Astrocyte (in vitro differentiated cells and primary cell): ENCODE measurements around the gene NANOGP8. TPM values are rescaled to one million over a fixed set of nuclear protein-coding genes. Genes with fewer than 3 reads are reported as not detected.

ENCODE experiments used
- DNase-seq: peaks from one replicate; pipeline ENCODE4 v3.0.0-alpha.2; 2010; ENCODE audit warnings: low read depth
- FAIRE-seq: peaks from 2 replicates; lab custom pipeline; 2011; peaks lifted over from hg19 to GRCh38; lab: Jason Lieb, UNC
- H2AFZ ChIP-seq: 2 replicates; pipeline ENCODE4 v1.6.0; 2012; ENCODE audit warnings: low read depth, low read length, inconsistent platforms
- H3K27ac ChIP-seq: 2 replicates; pipeline ENCODE4 v1.5.1; 2011; ENCODE audit warnings: low read depth, low read length, inconsistent platforms
- H3K27me3 ChIP-seq: 2 replicates; pipeline ENCODE4 v1.6.0; 2011; ENCODE audit warnings: low read length, inconsistent platforms; ENCODE audit not compliant: insufficient read depth
- H3K36me3 ChIP-seq: 2 replicates; pipeline ENCODE4 v1.5.1; 2011; ENCODE audit warnings: low read length, inconsistent platforms; ENCODE audit not compliant: insufficient read depth
- H3K4me1 ChIP-seq: 2 replicates; pipeline ENCODE4 v1.5.1; 2011; ENCODE audit warnings: low read length, inconsistent platforms; ENCODE audit not compliant: insufficient read depth
- H3K4me2 ChIP-seq: 2 replicates; pipeline ENCODE4 v1.6.0; 2012; ENCODE audit warnings: low read length, inconsistent platforms
- H3K4me3 ChIP-seq: 2 replicates; pipeline ENCODE4 v1.5.1; 2011; ENCODE audit warnings: low read depth, mild to moderate bottlenecking, low read length, inconsistent platforms; ENCODE audit not compliant: insufficient read depth
- H3K79me2 ChIP-seq: 2 replicates; pipeline ENCODE4 v1.6.0; 2012; ENCODE audit warnings: mild to moderate bottlenecking, low read length, inconsistent platforms; ENCODE audit not compliant: insufficient read depth
- H3K9ac ChIP-seq: 2 replicates; pipeline ENCODE4 v1.6.0; 2012; ENCODE audit warnings: mild to moderate bottlenecking, low read length, inconsistent platforms
- H3K9me3 ChIP-seq: 2 replicates; pipeline ENCODE4 v1.5.1; 2012; ENCODE audit warnings: low read depth, mild to moderate bottlenecking, low read length, inconsistent platforms; ENCODE audit not compliant: insufficient read depth
- H4K20me1 ChIP-seq: 2 replicates; pipeline ENCODE4 v1.6.0; 2012; ENCODE audit warnings: low read length, inconsistent platforms; ENCODE audit not compliant: insufficient read depth
- H3K27ac Mint-ChIP-seq: one replicate; pipeline ENCODE4 v1.8.0; 2021; ENCODE audit warnings: mild to moderate bottlenecking, mixed read lengths; ENCODE audit not compliant: unreplicated experiment
- H3K27me3 Mint-ChIP-seq: one replicate; pipeline ENCODE4 v1.8.0; 2021; ENCODE audit warnings: low read depth, mixed read lengths; ENCODE audit not compliant: unreplicated experiment
- H3K36me3 Mint-ChIP-seq: one replicate; pipeline ENCODE4 v1.8.0; 2021; ENCODE audit warnings: low read depth, mixed read lengths; ENCODE audit not compliant: unreplicated experiment
- H3K4me1 Mint-ChIP-seq: one replicate; pipeline ENCODE4 v1.8.0; 2021; ENCODE audit warnings: low read depth, mixed read lengths; ENCODE audit not compliant: unreplicated experiment
- H3K4me3 Mint-ChIP-seq: one replicate; pipeline ENCODE4 v1.8.0; 2021; ENCODE audit warnings: mild to moderate bottlenecking, moderate library complexity, mixed read lengths; ENCODE audit not compliant: unreplicated experiment
- H3K9me3 Mint-ChIP-seq: one replicate; pipeline ENCODE4 v1.8.0; 2021; ENCODE audit warnings: mild to moderate bottlenecking, mixed read lengths; ENCODE audit not compliant: unreplicated experiment
- CTCF ChIP-seq: IDR thresholded peaks from 2 replicates; pipeline ENCODE4 v1.5.1; 2011; ENCODE audit warnings: low read depth, mild to moderate bottlenecking, inconsistent platforms, low read length, moderate library complexity; ENCODE audit not compliant: insufficient read depth
- EZH2 ChIP-seq: IDR thresholded peaks from 2 replicates; pipeline ENCODE4 v1.6.1; 2012; ENCODE audit warnings: mild to moderate bottlenecking, low read length, inconsistent platforms; ENCODE audit not compliant: insufficient read depth
- total RNA-seq: library from RNA; stranded (reverse); gene quantifications from 2 replicates; pipeline ENCODE4 v1.2.1, GENCODE V29; 2021

Gene NANOGP8
- total RNA-seq, 1 donor from 2014 or later: not detected

- Histone ChIP-seq H2AFZ (no peak overlapping the region), H3K9me3 (no peaks in the 10 kb centered on the region), H3K36me3 (no peaks in the 10 kb centered on the region), H3K79me2 (no peaks in the 10 kb centered on the region), H3K4me2 (no peak overlapping the region), H3K4me1 (no peaks in the 10 kb centered on the region), H3K27ac (no peak overlapping the region), H4K20me1 (no peaks in the 10 kb centered on the region), H3K27me3 (no peaks in the 10 kb centered on the region), H3K9ac (no peak overlapping the region), H3K4me3 (no peak overlapping the region)
- H3K36me3 Mint-ChIP-seq: no peaks in the 10 kb centered on the region
- no peak overlapping the region for H3K27ac Mint-ChIP-seq
- DNase-seq: no peak
- no peaks in the 10 kb centered on the region for H3K9me3 Mint-ChIP-seq
- peaks cover 14% of the 10 kb centered on the region for H3K4me1 Mint-ChIP-seq
- no peaks in the 10 kb centered on the region for H3K27me3 Mint-ChIP-seq
- no peak for TF ChIP-seq EZH2
- TF ChIP-seq CTCF: no peak
- no peak for FAIRE-seq
- H3K4me3 Mint-ChIP-seq: no peak overlapping the region
These were observed 27.3 kb upstream of the NANOGP8 start for GRCh38 chr15:35112346-35112745.

DNA sequence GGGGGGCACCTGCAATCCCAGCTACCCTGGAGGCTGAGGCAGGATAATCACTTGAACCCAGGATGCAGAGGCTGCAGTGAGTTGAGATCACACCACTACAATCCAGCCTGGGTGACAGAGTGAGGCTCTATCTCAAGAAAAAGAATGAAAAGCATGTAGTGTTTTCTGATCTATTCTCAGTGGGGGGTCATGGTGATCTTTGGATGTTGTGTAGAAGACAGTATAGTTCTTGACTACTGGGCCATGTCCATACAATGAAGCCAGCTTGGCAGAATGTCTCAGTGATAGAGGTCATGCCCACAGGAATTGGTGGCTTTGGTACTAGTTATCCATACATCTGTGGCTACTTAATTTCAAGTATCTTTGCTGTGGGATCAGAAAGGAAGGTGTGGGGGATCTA, 26.8 kb upstream of the NANOGP8 start:
- no peak overlapping the region for H3K4me3 ChIP-seq
- H3K9ac ChIP-seq: no peak overlapping the region
- no peak for TF ChIP-seq EZH2
- no peak for TF ChIP-seq CTCF
- H3K27me3 Mint-ChIP-seq: no peaks in the 10 kb centered on the region
- H2AFZ ChIP-seq: no peak overlapping the region
- H3K4me2 ChIP-seq: no peak overlapping the region
- H3K4me1 Mint-ChIP-seq: peaks cover 14% of the 10 kb centered on the region
- no peak overlapping the region for H3K27ac Mint-ChIP-seq
- H3K9me3 Mint-ChIP-seq: no peaks in the 10 kb centered on the region
- no peak overlapping the region for H3K4me3 Mint-ChIP-seq
- H3K36me3 ChIP-seq: no peaks in the 10 kb centered on the region
- no peaks in the 10 kb centered on the region for H3K4me1 ChIP-seq
- DNase-seq (no peak), FAIRE-seq (no peak)
- no peak overlapping the region for H3K27ac ChIP-seq
- no peaks in the 10 kb centered on the region for H3K27me3 ChIP-seq
- H3K9me3 ChIP-seq: no peaks in the 10 kb centered on the region
- no peaks in the 10 kb centered on the region for H3K79me2 ChIP-seq
- H4K20me1 ChIP-seq: no peaks in the 10 kb centered on the region
- no peaks in the 10 kb centered on the region for H3K36me3 Mint-ChIP-seq

DNA sequence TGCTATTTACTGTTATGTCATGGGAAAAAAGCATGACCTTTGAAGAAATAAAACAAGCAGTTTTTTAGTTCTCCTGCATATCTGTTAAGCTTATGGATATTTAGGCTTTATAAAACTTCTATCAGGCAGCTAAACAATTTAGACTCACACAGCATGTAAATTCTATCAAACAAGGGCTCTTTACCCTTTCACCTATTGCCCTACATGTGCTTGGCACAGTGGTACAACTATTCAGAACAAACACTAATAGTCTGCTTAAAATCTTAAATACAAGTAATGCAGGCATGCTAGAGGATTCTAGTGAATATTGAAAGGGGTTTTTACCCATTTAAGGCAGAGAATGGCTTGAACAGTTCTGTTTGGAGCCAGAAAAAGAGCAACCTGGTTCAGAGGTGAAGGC, 23.4 kb upstream of the NANOGP8 start:
- Histone ChIP-seq H4K20me1 (no peaks in the 10 kb centered on the region), H3K4me2 (no peak overlapping the region), H3K27me3 (no peaks in the 10 kb centered on the region), H3K27ac (no peak overlapping the region), H3K9ac (no peak overlapping the region), H3K9me3 (no peaks in the 10 kb centered on the region), H3K4me3 (no peak overlapping the region), H2AFZ (no peak overlapping the region), H3K4me1 (no peaks in the 10 kb centered on the region), H3K36me3 (no peaks in the 10 kb centered on the region), H3K79me2 (no peaks in the 10 kb centered on the region)
- Mint-ChIP-seq H3K27ac (no peak overlapping the region), H3K9me3 (no peaks in the 10 kb centered on the region), H3K27me3 (peaks cover 3% of the 10 kb centered on the region), H3K4me1 (peaks cover 3% of the 10 kb centered on the region), H3K36me3 (no peaks in the 10 kb centered on the region), H3K4me3 (no peak overlapping the region)
- TF ChIP-seq CTCF (no peak), EZH2 (no peak)
- FAIRE-seq (no peak), DNase-seq (no peak)
